ENCODE measurements around the gene ADAMTS20.
"Not testable (repeated sequence)": the region's sequence is repeated elsewhere in the genome, so short reads cannot be mapped to it uniquely, and the experiment has no call there.

ADAMTS20 gene

DNA sequence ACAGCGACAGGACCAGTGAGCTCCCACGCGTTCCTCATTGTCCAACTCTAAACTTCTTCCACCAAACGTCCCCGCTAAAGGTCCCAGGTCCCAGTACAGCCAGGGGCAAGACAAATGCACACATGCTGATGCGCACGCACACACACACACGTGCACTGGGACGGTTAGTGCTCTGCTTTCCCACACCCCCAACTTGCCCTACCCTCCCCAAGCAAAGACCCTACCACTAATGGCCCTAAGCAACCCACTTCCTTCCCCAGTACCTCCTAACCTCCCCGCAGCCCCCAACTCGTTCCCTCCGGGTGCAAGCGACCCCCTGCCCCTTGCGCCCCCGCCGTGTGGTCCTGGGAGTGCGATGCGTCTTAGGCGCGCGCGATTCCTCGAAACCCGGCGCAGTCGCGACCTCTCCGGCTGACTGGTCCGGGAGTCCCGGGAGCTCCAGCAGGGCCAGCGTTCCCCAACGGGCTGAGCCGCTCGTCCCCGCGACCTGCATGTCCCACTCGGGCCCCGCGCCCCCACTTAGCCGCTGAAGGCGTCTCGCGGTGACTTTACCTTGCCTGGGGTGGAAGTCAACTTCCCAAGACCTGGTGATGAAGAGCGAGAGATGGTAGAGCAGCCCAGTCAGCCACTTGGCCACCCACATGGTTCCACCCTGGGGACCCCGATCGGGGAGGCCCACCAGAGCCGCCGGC is 578 bp downstream of the ADAMTS20 start:
- DNase-seq (ENCODE audit: low spot score) = no peak

DNA sequence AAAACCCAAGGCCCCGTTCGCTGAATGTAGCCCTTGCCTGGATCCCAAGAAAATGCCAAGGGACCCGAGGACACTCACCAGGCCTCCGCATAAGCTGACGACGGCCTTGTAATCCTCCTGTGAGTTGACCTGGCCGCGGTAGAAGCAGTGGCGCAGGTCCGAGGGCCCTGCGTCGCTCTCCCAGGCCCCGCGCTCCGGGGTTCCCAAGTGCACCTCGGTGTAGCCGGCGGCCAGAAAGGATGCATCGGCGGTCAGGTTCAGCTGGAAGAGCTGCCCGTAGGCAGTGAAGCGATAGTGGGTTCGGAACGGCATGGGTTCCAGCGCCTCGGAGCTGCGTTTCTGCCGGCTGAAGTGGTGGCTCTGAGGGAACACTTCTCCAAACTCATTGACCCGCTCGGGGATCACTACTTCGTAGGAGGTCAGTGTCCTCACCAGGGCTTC is 1.2 kb downstream of the ADAMTS20 start:
- TF ChIP-seq, protein P1, sequence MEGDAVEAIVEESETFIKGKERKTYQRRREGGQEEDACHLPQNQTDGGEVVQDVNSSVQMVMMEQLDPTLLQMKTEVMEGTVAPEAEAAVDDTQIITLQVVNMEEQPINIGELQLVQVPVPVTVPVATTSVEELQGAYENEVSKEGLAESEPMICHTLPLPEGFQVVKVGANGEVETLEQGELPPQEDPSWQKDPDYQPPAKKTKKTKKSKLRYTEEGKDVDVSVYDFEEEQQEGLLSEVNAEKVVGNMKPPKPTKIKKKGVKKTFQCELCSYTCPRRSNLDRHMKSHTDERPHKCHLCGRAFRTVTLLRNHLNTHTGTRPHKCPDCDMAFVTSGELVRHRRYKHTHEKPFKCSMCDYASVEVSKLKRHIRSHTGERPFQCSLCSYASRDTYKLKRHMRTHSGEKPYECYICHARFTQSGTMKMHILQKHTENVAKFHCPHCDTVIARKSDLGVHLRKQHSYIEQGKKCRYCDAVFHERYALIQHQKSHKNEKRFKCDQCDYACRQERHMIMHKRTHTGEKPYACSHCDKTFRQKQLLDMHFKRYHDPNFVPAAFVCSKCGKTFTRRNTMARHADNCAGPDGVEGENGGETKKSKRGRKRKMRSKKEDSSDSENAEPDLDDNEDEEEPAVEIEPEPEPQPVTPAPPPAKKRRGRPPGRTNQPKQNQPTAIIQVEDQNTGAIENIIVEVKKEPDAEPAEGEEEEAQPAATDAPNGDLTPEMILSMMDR (IDR thresholded peaks at IDR 0.05; ENCODE audit: extremely low read depth, insufficient read depth, missing control alignments) = no peak
- no peak for DNase-seq (ENCODE audit: low spot score)
- in situ Hi-C loops (cut with MboI; ENCODE audit: low pct_unique_long_range_greater_than_20kb, low sequenced_read_pairs, unreplicated experiment) = no loop called here

More for the DNA sequence above, 578 bp downstream of the ADAMTS20 start:
- TF ChIP-seq, protein P1 (IDR thresholded peaks at IDR 0.05; ENCODE audit: extremely low read depth, insufficient read depth, missing control alignments) = no peak
- in situ Hi-C loops (cut with MboI; ENCODE audit: low pct_unique_long_range_greater_than_20kb, low sequenced_read_pairs, unreplicated experiment) = no loop called here

DNA sequence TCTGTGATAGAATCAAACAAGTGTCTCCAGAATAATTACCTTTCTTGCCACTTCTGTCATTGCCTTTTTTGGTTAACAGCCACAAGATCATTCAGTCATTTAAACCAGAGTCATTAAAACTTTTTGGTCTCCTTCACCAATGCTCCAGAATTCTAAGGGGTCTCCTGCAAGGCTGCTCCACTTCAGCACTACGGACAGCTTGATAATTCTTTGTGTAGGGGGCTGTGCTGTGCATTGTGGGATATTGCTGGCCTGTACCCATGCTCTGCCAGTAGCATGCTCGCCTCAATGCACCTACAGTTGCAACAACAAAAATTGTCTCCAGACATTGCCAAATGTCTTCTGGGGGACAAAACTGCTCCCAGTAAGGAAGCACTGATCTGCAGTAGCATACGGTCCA is 7.3 kb downstream of the ADAMTS20 start:
- in situ Hi-C loops (cut with MboI; ENCODE audit: low pct_unique_long_range_greater_than_20kb, low sequenced_read_pairs, unreplicated experiment) = no loop called here
- no peak for DNase-seq (ENCODE audit: low spot score)
- TF ChIP-seq, protein P1 (IDR thresholded peaks at IDR 0.05; ENCODE audit: extremely low read depth, insufficient read depth, missing control alignments) = no peak

DNA sequence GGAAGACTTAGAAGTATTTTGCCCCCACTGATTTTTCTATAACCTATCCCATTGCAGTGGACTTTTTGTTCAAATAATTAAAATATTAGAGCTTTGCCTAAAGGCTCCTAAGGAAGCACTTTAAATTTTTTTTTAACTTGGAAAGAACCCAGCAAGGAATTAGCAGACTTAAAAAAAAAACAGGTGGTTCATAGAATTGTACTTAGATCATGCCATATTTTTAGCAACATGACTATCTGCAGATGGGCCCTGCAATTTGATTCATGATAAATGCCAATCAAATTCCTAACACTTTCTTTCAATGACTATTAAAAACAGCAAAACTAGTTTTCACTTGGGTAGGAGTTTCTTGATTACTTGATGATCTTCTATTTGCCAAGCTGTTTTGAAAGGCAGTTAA is 11.5 kb downstream of the ADAMTS20 start:
- TF ChIP-seq, protein P1 (IDR thresholded peaks at IDR 0.05; ENCODE audit: extremely low read depth, insufficient read depth, missing control alignments) = no peak
- in situ Hi-C loops (cut with MboI; ENCODE audit: low pct_unique_long_range_greater_than_20kb, low sequenced_read_pairs, unreplicated experiment) = no loop called here
- no peak for DNase-seq (ENCODE audit: low spot score)

DNA sequence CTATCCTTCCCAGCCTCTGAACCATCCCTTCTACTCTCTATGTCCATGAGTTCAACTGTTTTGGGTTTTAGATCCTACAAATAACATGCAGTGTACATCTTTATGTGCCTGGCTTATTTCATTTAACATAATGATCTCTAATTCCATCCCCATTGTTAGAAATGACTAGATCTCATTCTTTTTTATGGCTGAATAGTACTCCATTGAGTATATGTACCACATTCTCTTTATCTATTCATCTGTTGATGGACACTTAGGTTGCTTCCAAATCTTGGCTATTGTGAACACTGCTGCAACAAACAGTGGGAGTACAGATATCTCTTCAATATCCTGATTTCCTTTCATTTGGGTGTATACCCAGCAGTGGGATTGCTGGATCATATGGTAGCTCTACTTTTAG is 14.3 kb downstream of the ADAMTS20 start:
- DNase-seq (ENCODE audit: low spot score); in situ Hi-C loops (cut with MboI; ENCODE audit: low pct_unique_long_range_greater_than_20kb, low sequenced_read_pairs, unreplicated experiment): not testable (repeated sequence)

DNA sequence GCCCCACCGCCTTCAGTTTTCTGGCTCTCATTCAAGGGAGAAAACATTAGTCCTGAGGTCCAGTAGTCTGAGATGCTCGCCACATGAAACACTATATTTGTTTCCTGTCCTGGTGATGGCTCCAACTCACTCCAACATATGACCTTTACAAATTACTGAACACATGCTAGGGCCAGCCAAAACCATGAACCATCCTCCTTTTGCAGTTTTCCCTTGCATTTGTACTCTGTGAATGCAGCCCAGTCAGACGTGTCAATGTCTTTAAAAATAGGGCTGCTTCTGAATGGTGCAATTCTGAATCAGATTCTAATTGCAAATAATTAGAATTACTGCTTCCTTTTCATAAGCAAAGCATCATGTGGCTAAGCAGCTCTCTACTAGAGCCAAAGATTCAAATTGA is 36.0 kb downstream of the ADAMTS20 start:
- in situ Hi-C loops (cut with MboI; ENCODE audit: low pct_unique_long_range_greater_than_20kb, low sequenced_read_pairs, unreplicated experiment) = no loop called here
- TF ChIP-seq, protein P1 (IDR thresholded peaks at IDR 0.05; ENCODE audit: extremely low read depth, insufficient read depth, missing control alignments) = no peak
- DNase-seq (ENCODE audit: low spot score) = no peak

DNA sequence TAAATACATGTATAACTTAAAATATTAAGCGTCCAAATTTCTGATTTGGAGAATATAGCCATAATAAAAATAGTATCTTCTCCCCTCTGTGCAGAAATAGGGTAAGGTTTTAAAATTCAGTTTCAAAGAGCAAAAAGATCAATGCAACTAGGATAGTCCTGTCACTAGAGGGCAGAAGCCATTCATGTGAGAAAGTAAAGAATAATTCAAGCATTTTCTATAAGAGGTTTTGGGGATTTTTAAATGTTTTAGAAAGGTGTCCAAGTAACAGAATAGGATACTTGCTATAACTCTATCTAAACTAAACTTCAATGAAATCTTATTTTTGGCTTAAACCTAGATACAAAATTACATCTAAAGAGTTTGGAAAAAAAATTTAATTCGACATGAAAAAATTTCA is 50.3 kb downstream of the ADAMTS20 start:
- in situ Hi-C loops (cut with MboI; ENCODE audit: low pct_unique_long_range_greater_than_20kb, low sequenced_read_pairs, unreplicated experiment) = no loop called here
- peak; percentile 43 for DNase-seq (ENCODE audit: low spot score)
- TF ChIP-seq, protein P1 (IDR thresholded peaks at IDR 0.05; ENCODE audit: extremely low read depth, insufficient read depth, missing control alignments) = peak; percentile 33

All from GM13977 (cell line).